Neuron (in vitro differentiated cells): ENCODE data around the gene ZGPAT.

Source experiments
- H2AFZ ChIP-seq: one replicate; pipeline ENCODE4 v1.6.1; 2013; ENCODE audit warnings: low read depth, mild to moderate bottlenecking, inconsistent platforms, low read length, moderate library complexity
- H3K27me3 ChIP-seq: one replicate; pipeline ENCODE4 v1.6.1; 2013; ENCODE audit warnings: low read length; ENCODE audit not compliant: insufficient read depth
- H3K36me3 ChIP-seq: one replicate; pipeline ENCODE4 v1.6.1; 2013; ENCODE audit warnings: low read length; ENCODE audit not compliant: insufficient read depth
- H3K4me1 ChIP-seq: one replicate; pipeline ENCODE4 v1.6.1; 2013; ENCODE audit warnings: low read length; ENCODE audit not compliant: insufficient read depth
- H3K4me3 ChIP-seq: 2 replicates; pipeline ENCODE4 v1.5.1; 2013; ENCODE audit warnings: mild to moderate bottlenecking, low read length, moderate library complexity
- H3K9me3 ChIP-seq: one replicate; pipeline ENCODE4 v1.6.1; 2013; ENCODE audit warnings: low read length

The ZGPAT gene

DNA sequence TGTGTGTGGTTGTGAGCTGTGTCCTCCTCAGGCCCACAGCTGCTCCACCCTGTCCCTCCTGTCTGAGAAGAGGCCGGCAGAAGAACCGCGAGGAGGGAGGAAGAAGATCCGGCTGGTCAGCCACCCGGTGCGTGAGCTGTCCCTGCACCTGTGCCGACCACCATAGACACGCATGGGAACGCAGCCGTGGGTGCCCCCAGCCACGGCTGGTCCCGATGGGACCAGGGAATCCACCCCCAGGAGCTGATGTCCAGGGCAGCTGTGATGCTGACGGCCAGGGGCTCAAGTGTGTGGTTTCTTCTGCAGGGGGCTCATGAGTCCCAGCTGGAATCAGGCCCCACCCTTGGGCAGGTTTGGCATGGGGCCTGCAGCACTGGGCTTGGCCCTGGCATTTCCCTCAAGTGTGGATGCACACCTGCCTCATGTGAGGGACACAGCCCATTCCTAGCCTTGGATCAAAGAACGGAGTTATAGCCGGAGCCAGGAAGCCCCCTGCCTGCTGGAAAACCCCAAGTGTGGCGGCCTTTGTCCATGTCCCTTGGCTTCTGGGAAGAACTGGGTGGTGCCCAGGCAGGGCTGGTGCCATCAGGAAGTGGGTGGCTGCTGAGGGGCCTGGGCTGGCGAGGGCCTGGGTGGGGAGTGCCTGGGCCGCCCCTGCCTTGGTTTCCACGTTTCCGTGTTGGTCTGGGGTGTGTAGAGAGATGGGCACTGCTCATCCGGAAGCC lies 16.0 kb upstream of the ZGPAT start:
- Histone ChIP-seq H3K27me3 (no peaks in the 10 kb centered on the region), H3K4me1 (peaks cover 8% of the 10 kb centered on the region), H3K9me3 (no peaks in the 10 kb centered on the region), H2AFZ (no peak overlapping the region), H3K36me3 (peaks cover 9% of the 10 kb centered on the region), H3K4me3 (no peak overlapping the region)

DNA sequence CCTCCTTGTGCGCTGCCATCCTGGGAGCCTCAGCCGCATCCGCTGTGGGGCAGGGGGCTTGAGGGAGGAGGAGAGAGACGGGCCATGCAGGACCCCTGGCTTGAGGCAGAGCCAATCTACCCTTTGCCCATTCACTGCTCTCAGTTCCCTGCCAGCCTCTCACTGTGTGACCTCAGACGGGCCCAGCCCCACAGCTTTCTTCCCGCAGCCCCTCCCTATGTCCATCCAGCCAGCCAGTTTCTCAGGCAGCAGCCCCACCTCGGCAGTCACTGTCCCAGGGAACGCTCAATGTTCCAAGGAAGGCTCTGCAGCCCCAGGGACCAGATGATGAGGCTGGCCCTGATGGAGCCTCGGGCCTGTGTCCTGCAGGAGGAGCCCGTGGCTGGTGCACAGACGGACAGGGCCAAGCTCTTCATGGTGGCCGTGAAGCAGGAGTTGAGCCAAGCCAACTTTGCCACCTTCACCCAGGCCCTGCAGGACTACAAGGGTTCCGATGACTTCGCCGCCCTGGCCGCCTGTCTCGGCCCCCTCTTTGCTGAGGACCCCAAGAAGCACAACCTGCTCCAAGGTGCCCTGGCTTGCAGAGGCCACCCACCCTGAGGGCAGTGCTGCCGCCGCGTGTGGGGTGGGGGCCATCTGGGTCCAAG lies 15.3 kb upstream of the ZGPAT start:
- no peaks in the 10 kb centered on the region for H3K9me3 ChIP-seq
- peaks cover under 1% of the 10 kb centered on the region for H3K4me1 ChIP-seq
- no peak overlapping the region for H2AFZ ChIP-seq
- H3K27me3 ChIP-seq = no peaks in the 10 kb centered on the region
- H3K4me3 ChIP-seq = no peak overlapping the region
- H3K36me3 ChIP-seq = peaks cover 11% of the 10 kb centered on the region

DNA sequence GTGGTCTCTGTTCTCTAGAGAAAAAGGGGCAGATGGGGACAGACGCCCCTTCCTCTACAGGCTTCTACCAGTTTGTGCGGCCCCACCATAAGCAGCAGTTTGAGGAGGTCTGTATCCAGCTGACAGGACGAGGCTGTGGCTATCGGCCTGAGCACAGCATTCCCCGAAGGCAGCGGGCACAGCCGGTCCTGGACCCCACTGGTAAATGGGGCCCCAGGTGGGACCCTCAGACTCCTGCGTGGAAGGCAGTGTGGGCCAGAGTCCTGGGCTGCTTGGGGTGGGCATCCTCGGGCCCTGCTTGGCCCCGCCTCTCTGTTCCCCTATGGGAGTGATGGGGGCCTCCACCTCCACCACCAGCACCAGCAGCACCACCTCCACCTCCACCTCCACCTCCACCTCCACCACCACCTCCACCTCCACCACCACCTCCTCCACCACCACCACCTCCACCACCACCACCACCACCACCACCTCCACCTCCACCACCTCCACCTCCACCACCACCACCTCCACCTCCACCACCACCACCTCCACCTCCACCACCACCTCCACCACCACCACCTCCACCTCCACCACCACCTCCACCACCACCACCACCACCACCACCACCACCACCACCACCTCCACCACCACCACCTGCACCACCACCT lies 14.6 kb upstream of the ZGPAT start:
- Histone ChIP-seq H3K27me3 (no peaks in the 10 kb centered on the region), H2AFZ (no peak overlapping the region), H3K36me3 (peaks cover 11% of the 10 kb centered on the region), H3K4me1 (no peaks in the 10 kb centered on the region), H3K9me3 (no peaks in the 10 kb centered on the region), H3K4me3 (no peak overlapping the region)

DNA sequence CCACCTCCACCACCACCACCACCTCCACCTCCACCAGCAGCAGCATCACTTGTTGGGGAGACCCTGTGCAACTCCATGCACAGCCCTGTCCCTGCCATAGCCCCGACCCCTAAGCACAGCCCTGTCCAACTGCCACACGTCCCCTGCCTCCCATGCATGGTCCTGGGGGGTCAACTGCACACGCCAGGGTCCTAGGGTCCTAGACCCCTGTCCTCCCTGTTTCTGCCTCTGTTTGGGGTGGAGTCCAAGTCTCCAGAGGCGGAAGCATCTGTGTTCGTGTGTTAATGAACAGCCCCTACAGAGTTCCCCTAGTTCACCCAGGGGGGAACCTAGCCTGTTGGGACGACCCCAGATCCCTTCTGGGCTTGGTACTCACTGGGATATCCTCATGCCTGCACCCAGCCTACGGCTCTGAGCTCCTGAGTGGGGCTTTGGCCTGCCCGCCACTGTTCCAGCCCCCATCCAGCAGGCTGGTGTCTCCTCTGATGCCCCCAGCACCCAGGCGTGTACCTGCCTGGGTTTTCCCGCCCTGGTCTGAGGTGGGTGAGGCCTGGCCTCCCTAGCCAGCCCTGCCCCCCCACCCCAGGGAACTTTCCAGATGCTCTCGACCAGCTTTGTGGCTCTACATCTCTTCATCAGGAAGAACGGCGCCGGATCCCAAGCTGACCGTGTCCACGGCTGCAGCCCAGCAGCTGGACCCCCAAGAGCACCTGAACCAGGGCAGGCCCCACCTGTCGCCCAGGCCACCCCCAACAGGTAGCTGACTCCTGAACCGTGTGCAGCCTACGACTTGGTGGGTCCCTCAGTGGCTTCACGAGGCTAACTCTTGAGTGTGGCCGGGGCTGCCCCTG lies 13.9 kb upstream of the ZGPAT start:
- Histone ChIP-seq H3K36me3 (peaks cover 11% of the 10 kb centered on the region), H3K4me3 (no peak overlapping the region), H3K9me3 (no peaks in the 10 kb centered on the region), H3K4me1 (no peaks in the 10 kb centered on the region), H3K27me3 (no peaks in the 10 kb centered on the region), H2AFZ (no peak overlapping the region)

DNA sequence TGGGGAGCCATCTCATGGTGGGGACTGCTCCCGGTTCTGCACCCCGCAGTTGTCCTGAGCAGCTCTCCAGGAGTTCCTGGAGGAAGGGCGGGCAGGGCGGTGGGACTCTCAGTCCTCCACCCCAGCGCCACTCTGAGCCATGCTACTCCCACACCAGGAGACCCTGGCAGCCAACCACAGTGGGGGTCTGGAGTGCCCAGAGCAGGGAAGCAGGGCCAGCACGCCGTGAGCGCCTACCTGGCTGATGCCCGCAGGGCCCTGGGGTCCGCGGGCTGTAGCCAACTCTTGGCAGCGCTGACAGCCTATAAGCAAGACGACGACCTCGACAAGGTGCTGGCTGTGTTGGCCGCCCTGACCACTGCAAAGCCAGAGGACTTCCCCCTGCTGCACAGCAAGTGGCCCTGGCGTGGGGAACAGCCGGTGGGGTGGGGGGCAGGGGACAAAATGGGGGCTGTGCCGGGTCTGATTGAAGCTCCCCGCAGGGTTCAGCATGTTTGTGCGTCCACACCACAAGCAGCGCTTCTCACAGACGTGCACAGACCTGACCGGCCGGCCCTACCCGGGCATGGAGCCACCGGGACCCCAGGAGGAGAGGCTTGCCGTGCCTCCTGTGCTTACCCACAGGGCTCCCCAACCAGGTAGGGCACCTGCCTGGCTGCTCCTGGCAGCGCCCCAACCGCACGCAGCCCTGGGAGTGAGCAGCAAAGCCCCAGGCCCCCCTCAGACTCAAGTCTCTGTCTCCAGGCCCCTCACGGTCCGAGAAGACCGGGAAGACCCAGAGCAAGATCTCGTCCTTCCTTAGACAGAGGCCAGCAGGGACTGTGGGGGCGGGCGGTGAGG lies 13.0 kb upstream of the ZGPAT start:
- Histone ChIP-seq H3K36me3 (peaks cover 11% of the 10 kb centered on the region), H3K4me3 (no peak overlapping the region), H3K27me3 (no peaks in the 10 kb centered on the region), H3K4me1 (peaks cover 4% of the 10 kb centered on the region), H2AFZ (no peak overlapping the region), H3K9me3 (no peaks in the 10 kb centered on the region)

DNA sequence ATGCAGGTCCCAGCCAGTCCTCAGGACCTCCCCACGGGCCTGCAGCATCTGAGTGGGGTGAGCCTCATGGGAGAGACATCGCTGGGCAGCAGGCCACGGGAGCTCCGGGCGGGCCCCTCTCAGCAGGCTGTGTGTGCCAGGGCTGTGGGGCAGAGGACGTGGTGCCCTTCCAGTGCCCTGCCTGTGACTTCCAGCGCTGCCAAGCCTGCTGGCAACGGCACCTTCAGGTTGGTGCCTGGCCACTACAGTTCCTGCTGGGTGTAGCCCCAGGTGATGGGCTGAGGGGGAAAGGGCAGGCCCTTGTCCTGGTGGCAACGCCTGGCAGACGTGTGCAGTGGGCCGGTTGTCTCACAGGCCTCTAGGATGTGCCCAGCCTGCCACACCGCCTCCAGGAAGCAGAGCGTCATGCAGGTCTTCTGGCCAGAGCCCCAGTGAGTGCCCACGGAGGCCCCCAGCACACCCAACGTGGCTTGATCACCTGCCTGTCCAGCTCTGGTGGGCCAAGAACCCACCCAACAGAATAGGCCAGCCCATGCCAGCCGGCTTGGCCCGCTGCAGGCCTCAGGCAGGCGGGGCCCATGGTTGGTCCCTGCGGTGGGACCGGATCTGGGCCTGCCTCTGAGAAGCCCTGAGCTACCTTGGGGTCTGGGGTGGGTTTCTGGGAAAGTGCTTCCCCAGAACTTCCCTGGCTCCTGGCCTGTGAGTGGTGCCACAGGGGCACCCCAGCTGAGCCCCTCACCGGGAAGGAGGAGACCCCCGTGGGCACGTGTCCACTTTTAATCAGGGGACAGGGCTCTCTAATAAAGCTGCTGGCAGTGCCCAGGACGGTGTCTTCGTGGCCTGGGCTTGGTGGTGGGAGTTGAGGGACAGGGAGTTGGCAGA lies 12.2 kb upstream of the ZGPAT start:
- Histone ChIP-seq H3K9me3 (no peaks in the 10 kb centered on the region), H3K4me3 (no peak overlapping the region), H2AFZ (no peak overlapping the region), H3K4me1 (peaks cover 6% of the 10 kb centered on the region), H3K27me3 (no peaks in the 10 kb centered on the region), H3K36me3 (peaks cover 14% of the 10 kb centered on the region)

DNA sequence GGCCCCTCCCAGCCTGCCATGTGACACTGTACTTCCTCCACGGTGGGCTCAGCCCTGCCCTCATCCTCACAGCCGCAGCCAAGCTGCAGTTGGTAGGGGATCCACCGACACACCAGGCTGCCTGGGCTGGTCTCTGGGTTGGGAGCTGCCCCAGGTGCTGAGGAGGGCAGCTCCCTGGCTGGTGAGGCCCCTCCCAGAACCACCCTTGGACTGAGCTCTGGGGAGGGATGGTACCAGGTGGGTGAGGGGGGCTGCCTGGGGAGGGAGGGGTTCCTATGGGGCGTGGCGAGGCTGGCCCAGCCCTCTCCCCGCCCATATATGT lies 11.6 kb upstream of the ZGPAT start:
- Histone ChIP-seq H3K4me3 (no peak overlapping the region), H3K4me1 (peaks cover 6% of the 10 kb centered on the region), H3K9me3 (no peaks in the 10 kb centered on the region), H3K27me3 (no peaks in the 10 kb centered on the region), H2AFZ (no peak overlapping the region), H3K36me3 (peaks cover 14% of the 10 kb centered on the region)

DNA sequence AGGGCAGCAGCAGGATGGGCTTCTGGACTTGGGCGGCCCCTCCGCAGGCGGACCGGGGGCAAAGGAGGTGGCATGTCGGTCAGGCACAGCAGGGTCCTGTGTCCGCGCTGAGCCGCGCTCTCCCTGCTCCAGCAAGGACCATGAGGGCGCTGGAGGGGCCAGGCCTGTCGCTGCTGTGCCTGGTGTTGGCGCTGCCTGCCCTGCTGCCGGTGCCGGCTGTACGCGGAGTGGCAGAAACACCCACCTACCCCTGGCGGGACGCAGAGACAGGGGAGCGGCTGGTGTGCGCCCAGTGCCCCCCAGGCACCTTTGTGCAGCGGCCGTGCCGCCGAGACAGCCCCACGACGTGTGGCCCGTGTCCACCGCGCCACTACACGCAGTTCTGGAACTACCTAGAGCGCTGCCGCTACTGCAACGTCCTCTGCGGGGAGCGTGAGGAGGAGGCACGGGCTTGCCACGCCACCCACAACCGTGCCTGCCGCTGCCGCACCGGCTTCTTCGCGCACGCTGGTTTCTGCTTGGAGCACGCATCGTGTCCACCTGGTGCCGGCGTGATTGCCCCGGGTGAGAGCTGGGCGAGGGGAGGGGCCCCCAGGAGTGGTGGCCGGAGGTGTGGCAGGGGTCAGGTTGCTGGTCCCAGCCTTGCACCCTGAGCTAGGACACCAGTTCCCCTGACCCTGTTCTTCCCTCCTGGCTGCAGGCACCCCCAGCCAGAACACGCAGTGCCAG lies 11.0 kb upstream of the ZGPAT start, which contains the start of gene TNFRSF6B:
Gene TNFRSF6B, plus strand, starts transcription at position 25 of the 729 bp plus-strand sequence. Its CDS starts 116 bp downstream, at position 141.
- H3K27me3 ChIP-seq = no peaks in the 10 kb centered on the region
- no peaks in the 10 kb centered on the region for H3K9me3 ChIP-seq
- H3K4me3 ChIP-seq = no peak within 1 kb of the TSS
- H3K4me1 ChIP-seq = peaks cover 6% of the 10 kb centered on the region
- H2AFZ ChIP-seq = no peak within 1 kb of the TSS
- H3K36me3 ChIP-seq = peaks cover 14% of the 10 kb centered on the region

DNA sequence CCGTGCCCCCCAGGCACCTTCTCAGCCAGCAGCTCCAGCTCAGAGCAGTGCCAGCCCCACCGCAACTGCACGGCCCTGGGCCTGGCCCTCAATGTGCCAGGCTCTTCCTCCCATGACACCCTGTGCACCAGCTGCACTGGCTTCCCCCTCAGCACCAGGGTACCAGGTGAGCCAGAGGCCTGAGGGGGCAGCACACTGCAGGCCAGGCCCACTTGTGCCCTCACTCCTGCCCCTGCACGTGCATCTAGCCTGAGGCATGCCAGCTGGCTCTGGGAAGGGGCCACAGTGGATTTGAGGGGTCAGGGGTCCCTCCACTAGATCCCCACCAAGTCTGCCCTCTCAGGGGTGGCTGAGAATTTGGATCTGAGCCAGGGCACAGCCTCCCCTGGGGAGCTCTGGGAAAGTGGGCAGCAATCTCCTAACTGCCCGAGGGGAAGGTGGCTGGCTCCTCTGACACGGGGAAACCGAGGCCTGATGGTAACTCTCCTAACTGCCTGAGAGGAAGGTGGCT lies 10.4 kb upstream of the ZGPAT start:
- Histone ChIP-seq H3K9me3 (no peaks in the 10 kb centered on the region), H2AFZ (no peak overlapping the region), H3K27me3 (no peaks in the 10 kb centered on the region), H3K4me3 (no peak overlapping the region), H3K4me1 (peaks cover 6% of the 10 kb centered on the region), H3K36me3 (peaks cover 14% of the 10 kb centered on the region)

DNA sequence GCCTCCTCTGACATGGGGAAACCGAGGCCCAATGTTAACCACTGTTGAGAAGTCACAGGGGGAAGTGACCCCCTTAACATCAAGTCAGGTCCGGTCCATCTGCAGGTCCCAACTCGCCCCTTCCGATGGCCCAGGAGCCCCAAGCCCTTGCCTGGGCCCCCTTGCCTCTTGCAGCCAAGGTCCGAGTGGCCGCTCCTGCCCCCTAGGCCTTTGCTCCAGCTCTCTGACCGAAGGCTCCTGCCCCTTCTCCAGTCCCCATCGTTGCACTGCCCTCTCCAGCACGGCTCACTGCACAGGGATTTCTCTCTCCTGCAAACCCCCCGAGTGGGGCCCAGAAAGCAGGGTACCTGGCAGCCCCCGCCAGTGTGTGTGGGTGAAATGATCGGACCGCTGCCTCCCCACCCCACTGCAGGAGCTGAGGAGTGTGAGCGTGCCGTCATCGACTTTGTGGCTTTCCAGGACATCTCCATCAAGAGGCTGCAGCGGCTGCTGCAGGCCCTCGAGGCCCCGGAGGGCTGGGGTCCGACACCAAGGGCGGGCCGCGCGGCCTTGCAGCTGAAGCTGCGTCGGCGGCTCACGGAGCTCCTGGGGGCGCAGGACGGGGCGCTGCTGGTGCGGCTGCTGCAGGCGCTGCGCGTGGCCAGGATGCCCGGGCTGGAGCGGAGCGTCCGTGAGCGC lies 9.8 kb upstream of the ZGPAT start:
- Histone ChIP-seq H3K9me3 (no peaks in the 10 kb centered on the region), H3K36me3 (peaks cover 14% of the 10 kb centered on the region), H3K4me3 (no peak overlapping the region), H3K4me1 (peaks cover 6% of the 10 kb centered on the region), H3K27me3 (no peaks in the 10 kb centered on the region), H2AFZ (no peak overlapping the region)
